ENCODE results near the gene MFSD6L. TPM values are rescaled to one million over a fixed set of nuclear protein-coding genes. Genes with fewer than 3 reads are reported as not detected.

MFSD6L gene
- total RNA-seq, 2 experiments from 2014 or later, result 0.22 TPM; not detected in 1

- DNase-seq, result no peak
- no peak overlapping the region for H3K27ac Mint-ChIP-seq
- CTCF ChIA-PET, result interaction anchor here (1.3 kb wide), 1 partner anchor 10 kb away, joined by 4 read pairs; no protein-coding TSS in a partner anchor
Observed at GRCh38 chr17:8781776-8782175, 17.4 kb downstream of the MFSD6L start.

GRCh38 chr17:8776881-8777280 is 22.3 kb downstream of the MFSD6L start:
- ChIA-PET POLR2A (no interaction called here), CTCF (no interaction called here)
- TF ChIP-seq CTCF (IDR thresholded peaks at IDR 0.05), result no peak
- H3K4me3 Mint-ChIP-seq, result no peak overlapping the region
- Histone ChIP-seq H3K4me1 (ENCODE audit: insufficient read depth, low read length) (no peaks in the 10 kb centered on the region), H3K27ac (ENCODE audit: low read depth in 1 of 2, low read length in 2 of 2) (no peak overlapping the region), H3K9me3 (ENCODE audit: control insufficient read depth in 1 of 2, insufficient read depth in 1 of 2, low read length in 2 of 2) (peaks cover 6 to 7% of the 10 kb centered on the region in 2 experiments), H3K27me3 (ENCODE audit: control insufficient read depth in 1 of 2, insufficient read depth in 2 of 2, low read length in 2 of 2) (peaks cover 6 to 19% of the 10 kb centered on the region in 2 experiments), H3K4me3 (ENCODE audit: low read length) (no peak overlapping the region), H3K36me3 (ENCODE audit: insufficient read depth, low read length) (no peaks in the 10 kb centered on the region)
- no peaks in the 10 kb centered on the region for H3K4me1 Mint-ChIP-seq (ENCODE audit: low read depth)
- H3K27me3 Mint-ChIP-seq, result peaks cover 30% of the 10 kb centered on the region
- H3K9me3 Mint-ChIP-seq, result peaks cover 9% of the 10 kb centered on the region
- intact Hi-C loops (cut with DNase I, micrococcal nuclease), result no loop called here
- no peak overlapping the region for H3K27ac Mint-ChIP-seq
- no peaks in the 10 kb centered on the region for H3K36me3 Mint-ChIP-seq (ENCODE audit: low read depth)
- no peak for DNase-seq
- no peak for ATAC-seq (ENCODE audit: poor library complexity)

More at GRCh38 chr17:8781776-8782175, 17.4 kb downstream of the MFSD6L start:
- Histone ChIP-seq H3K4me3 (ENCODE audit: low read length) (no peak overlapping the region), H3K27ac (ENCODE audit: low read depth in 1 of 2, low read length in 2 of 2) (no peak overlapping the region), H3K9me3 (ENCODE audit: control insufficient read depth in 1 of 2, insufficient read depth in 1 of 2, low read length in 2 of 2) (peaks cover 0 to 3% of the 10 kb centered on the region in 2 experiments), H3K27me3 (ENCODE audit: control insufficient read depth in 1 of 2, insufficient read depth in 2 of 2, low read length in 2 of 2) (peaks cover 0 to 3% of the 10 kb centered on the region in 2 experiments), H3K36me3 (ENCODE audit: insufficient read depth, low read length) (no peaks in the 10 kb centered on the region), H3K4me1 (ENCODE audit: insufficient read depth, low read length) (peaks cover 6% of the 10 kb centered on the region)
- TF ChIP-seq CTCF (IDR thresholded peaks at IDR 0.05), result no peak
- Mint-ChIP-seq H3K36me3 (ENCODE audit: low read depth) (no peaks in the 10 kb centered on the region), H3K4me3 (no peak overlapping the region), H3K27me3 (peaks cover 5% of the 10 kb centered on the region), H3K9me3 (no peaks in the 10 kb centered on the region), H3K4me1 (ENCODE audit: low read depth) (no peaks in the 10 kb centered on the region)
- ATAC-seq (ENCODE audit: poor library complexity), result no peak
- POLR2A ChIA-PET, result no interaction called here
- intact Hi-C loops (cut with DNase I, micrococcal nuclease), result loop anchor here in 1 of 2 experiments (10.0 kb wide), 2 partner anchors 213 to 717 kb away; no protein-coding TSS in a partner anchor

GRCh38 chr17:8776248-8776647 is 22.9 kb downstream of the MFSD6L start:
- peaks cover 9% of the 10 kb centered on the region for H3K9me3 Mint-ChIP-seq
- ATAC-seq (ENCODE audit: poor library complexity) (no peak), DNase-seq (no peak)
- peaks cover 30% of the 10 kb centered on the region for H3K27me3 Mint-ChIP-seq
- peaks cover 6 to 7% of the 10 kb centered on the region in 2 experiments for H3K9me3 ChIP-seq (ENCODE audit: control insufficient read depth in 1 of 2, insufficient read depth in 1 of 2, low read length in 2 of 2)
- H3K27ac ChIP-seq (ENCODE audit: low read depth in 1 of 2, low read length in 2 of 2), result no peak overlapping the region
- H3K4me1 ChIP-seq (ENCODE audit: insufficient read depth, low read length), result no peaks in the 10 kb centered on the region
- H3K27me3 ChIP-seq (ENCODE audit: control insufficient read depth in 1 of 2, insufficient read depth in 2 of 2, low read length in 2 of 2), result peaks cover 6 to 19% of the 10 kb centered on the region in 2 experiments
- intact Hi-C loops (cut with DNase I, micrococcal nuclease), result no loop called here
- ChIA-PET POLR2A (no interaction called here), CTCF (no interaction called here)
- no peak overlapping the region for H3K4me3 ChIP-seq (ENCODE audit: low read length)
- TF ChIP-seq CTCF (IDR thresholded peaks at IDR 0.05), result no peak
- no peaks in the 10 kb centered on the region for H3K4me1 Mint-ChIP-seq (ENCODE audit: low read depth)
- H3K36me3 ChIP-seq (ENCODE audit: insufficient read depth, low read length), result no peaks in the 10 kb centered on the region
- H3K4me3 Mint-ChIP-seq, result no peak overlapping the region
- no peaks in the 10 kb centered on the region for H3K36me3 Mint-ChIP-seq (ENCODE audit: low read depth)
- no peak overlapping the region for H3K27ac Mint-ChIP-seq
